ENCODE data around the gene UQCC5.

Gene UQCC5

GRCh38 chr3:52574056-52574965, 37.9 kb downstream of the UQCC5 start:
- DNase-seq = no peak
